ENCODE data around the gene NDEL1. TPM values are rescaled to one million over a fixed set of nuclear protein-coding genes. Genes with fewer than 3 reads are reported as not detected.

NDEL1 gene
- total and polyA plus RNA-seq, 8 donors: 14.4 to 28.8 (median 21.0) TPM

DNA sequence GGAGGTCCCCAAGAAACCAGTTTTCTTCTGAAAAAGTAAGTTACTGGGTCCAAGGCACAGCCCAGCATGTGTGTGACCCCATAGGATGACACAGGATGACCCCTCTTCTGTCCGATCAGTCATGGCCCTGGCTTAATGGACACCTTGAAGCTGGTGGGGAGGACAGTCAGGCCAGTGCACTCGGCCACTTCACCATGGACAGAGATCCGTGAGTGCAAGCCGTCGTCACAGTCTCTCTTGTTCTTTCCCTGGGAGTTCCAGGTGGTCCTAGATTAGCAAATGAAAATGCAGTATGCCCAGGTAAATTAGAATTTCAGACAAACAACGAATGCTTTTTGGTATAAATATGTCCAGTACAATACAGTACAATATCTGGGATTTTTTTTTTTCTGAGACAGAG, 36.7 kb upstream of the NDEL1 start:
- H3K4me3 ChIP-seq: no peak overlapping the region
- FAIRE-seq (no peak), ATAC-seq (no peak), DNase-seq (no peak)
- H3K27ac ChIP-seq: no peak overlapping the region
- intact Hi-C loops (cut with DNase I): no loop called here
- TF ChIP-seq CTCF (IDR thresholded peaks at IDR 0.05): no peak
- no peaks in the 10 kb centered on the region for H3K9me3 ChIP-seq
- 45 to 58% methylated on average over 6 of the region's 6 CpGs for WGBS, 2 donors
- no peaks in the 10 kb centered on the region for H3K36me3 ChIP-seq
- H3K27me3 ChIP-seq: peaks cover 0 to 3% (median 0%) of the 10 kb centered on the region in 4 donors
- no peaks in the 10 kb centered on the region for H3K4me1 ChIP-seq

DNA sequence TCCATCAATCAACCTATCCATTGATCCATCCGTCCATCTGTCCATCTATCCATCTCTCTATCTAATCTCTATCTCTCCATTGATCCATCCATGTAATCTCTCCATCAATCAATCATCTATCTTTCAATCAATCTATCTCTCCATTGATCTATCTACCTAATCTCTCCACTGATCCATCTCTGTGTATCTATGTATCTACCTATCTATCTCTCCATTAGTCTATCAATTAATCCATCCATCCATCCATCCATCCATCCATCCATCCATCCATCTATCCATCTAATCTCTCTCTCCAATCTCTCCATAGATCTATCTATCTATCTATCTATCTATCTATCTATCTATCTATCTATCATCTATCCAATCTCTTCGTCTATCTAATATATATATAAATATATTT, 34.6 kb upstream of the NDEL1 start:
- no peak for FAIRE-seq
- no peak for DNase-seq
- peaks cover 0 to 3% (median 0%) of the 10 kb centered on the region in 4 donors for H3K27me3 ChIP-seq
- no peaks in the 10 kb centered on the region for H3K4me1 ChIP-seq
- ATAC-seq: no peak
- 41 to 51% methylated on average over 2 of the region's 2 CpGs for WGBS, 2 donors
- H3K9me3 ChIP-seq: no peaks in the 10 kb centered on the region
- H3K4me3 ChIP-seq: no peak overlapping the region
- intact Hi-C loops (cut with DNase I): loop anchor here in 2 of 3 donors (10.0 kb wide), 1 partner anchor 344 kb away; the partner anchor contains the start of gene CCDC42 (in 2 of the 2)
- no peak overlapping the region for H3K27ac ChIP-seq
- no peaks in the 10 kb centered on the region for H3K36me3 ChIP-seq
- TF ChIP-seq CTCF (IDR thresholded peaks at IDR 0.05): no peak

- intact Hi-C loops (cut with DNase I): loop anchor here in 2 of 3 donors (10.0 kb wide), 1 partner anchor 342 kb away; the partner anchor contains the start of gene CCDC42 (in 2 of the 2)
- no peak overlapping the region for H3K27ac ChIP-seq
- no peaks in the 10 kb centered on the region for H3K9me3 ChIP-seq
- FAIRE-seq (no peak), ATAC-seq (no peak), DNase-seq (no peak)
- no peaks in the 10 kb centered on the region for H3K36me3 ChIP-seq
- H3K4me3 ChIP-seq: no peak overlapping the region
- no peaks in the 10 kb centered on the region for H3K4me1 ChIP-seq
- H3K27me3 ChIP-seq: peaks cover 0 to 3% (median 0%) of the 10 kb centered on the region in 4 donors
- 60 to 70% methylated on average over 11 of the region's 11 CpGs for WGBS, 2 donors
- no peak for TF ChIP-seq CTCF (IDR thresholded peaks at IDR 0.05)
These were observed 32.7 kb upstream of the NDEL1 start for GRCh38 chr17:8402921-8403536.

GRCh38 chr17:8405499-8406016, 30.1 kb upstream of the NDEL1 start:
- Histone ChIP-seq H3K4me3 (no peak overlapping the region), H3K36me3 (no peaks in the 10 kb centered on the region), H3K9me3 (no peaks in the 10 kb centered on the region), H3K27me3 (no peaks in the 10 kb centered on the region), H3K27ac (no peak overlapping the region), H3K4me1 (peaks cover 0 to 2% (median 0%) of the 10 kb centered on the region in 3 donors)
- ATAC-seq (no peak), DNase-seq (no peak), FAIRE-seq (no peak)
- no peak for TF ChIP-seq CTCF (IDR thresholded peaks at IDR 0.05)
- intact Hi-C loops (cut with DNase I): loop anchor here in 2 of 3 donors (10.0 kb wide), 1 partner anchor 339 kb away; the partner anchor contains the start of gene CCDC42 (in 2 of the 2)
- 81 to 91% methylated on average over 11 of the region's 11 CpGs for WGBS, 2 donors

GRCh38 chr17:8406174-8406573, 29.5 kb upstream of the NDEL1 start:
- Histone ChIP-seq H3K27ac (no peak overlapping the region), H3K9me3 (no peaks in the 10 kb centered on the region), H3K4me3 (no peak overlapping the region), H3K36me3 (no peaks in the 10 kb centered on the region), H3K4me1 (peaks cover 0 to 4% (median 0%) of the 10 kb centered on the region in 3 donors), H3K27me3 (no peaks in the 10 kb centered on the region)
- no peak for FAIRE-seq
- no peak for TF ChIP-seq CTCF (IDR thresholded peaks at IDR 0.05)
- WGBS, 2 donors: 21 to 47% methylated on average over 2 of the region's 2 CpGs
- intact Hi-C loops (cut with DNase I): loop anchor here in 2 of 3 donors (10.0 kb wide), 1 partner anchor 339 kb away; the partner anchor contains the start of gene CCDC42 (in 2 of the 2)
- ATAC-seq: no peak
- DNase-seq: no peak

Data from pancreas (tissue), 10 donors.